Limb (tissue), 2 donors: Measurements from ENCODE around the gene LYL1.

Experiments used
- DNase-seq, 2 donors: peaks; one replicate each; pipeline ENCODE4 v3.0.0-alpha.2; 2016; ENCODE audit errors: extremely low spot score in 2 of 2

The LYL1 gene

DNA sequence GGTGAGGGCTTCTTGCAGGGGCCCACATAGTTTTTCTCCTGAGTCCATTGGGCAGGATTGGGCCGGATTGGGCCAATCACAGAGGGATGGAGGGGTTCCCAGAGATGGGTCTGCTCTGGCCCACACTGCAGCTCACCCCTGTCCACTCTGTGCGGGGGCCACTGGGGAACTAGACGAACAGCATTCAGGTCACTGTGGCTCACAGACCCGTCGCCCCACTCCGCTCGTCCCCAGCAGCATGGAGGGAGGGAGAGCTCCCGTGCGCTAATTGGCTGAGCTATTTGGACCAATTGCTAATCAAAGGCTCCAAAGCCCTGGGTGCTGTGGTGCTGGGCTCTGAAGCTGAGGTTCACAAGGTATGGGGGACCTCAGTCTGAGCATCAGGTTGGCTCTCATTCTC, 26.7 kb upstream of the LYL1 start:
- DNase-seq, result no peak

DNA sequence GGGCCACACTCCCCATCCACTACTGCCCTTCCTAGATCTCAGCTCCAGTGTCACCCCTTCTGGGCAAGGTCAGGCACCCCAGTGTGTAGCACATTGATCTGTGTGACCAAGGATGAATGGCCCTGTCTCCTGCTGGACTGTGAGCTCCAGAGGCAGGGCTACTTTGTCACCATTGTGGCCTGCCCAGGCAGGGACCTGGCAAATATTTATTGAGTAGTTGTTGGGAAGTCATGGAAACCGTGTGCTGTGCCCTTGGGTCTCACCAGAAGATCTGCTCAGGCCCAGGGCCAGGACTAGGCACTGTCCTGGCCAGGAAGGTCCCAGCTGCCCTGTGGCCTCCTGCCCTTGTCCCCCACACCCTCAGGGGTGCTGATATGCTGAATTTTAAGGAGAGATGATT, 25.9 kb upstream of the LYL1 start:
- DNase-seq, result no peak

GRCh38 chr19:13127811-13128575, 25.3 kb upstream of the LYL1 start:
- no peak for DNase-seq

- no peak for DNase-seq
These were observed 24.4 kb upstream of the LYL1 start for GRCh38 chr19:13127051-13127450.

- DNase-seq, result no peak
These were observed 20.6 kb upstream of the LYL1 start for GRCh38 chr19:13122980-13123957.

- DNase-seq, result no peak
These were observed 19.7 kb upstream of the LYL1 start for GRCh38 chr19:13122275-13122878.

GRCh38 chr19:13121551-13122274, 19.1 kb upstream of the LYL1 start:
- no peak for DNase-seq

- no peak for DNase-seq
These were observed 18.2 kb upstream of the LYL1 start for GRCh38 chr19:13120817-13121216.

GRCh38 chr19:13120031-13120430, 17.4 kb upstream of the LYL1 start:
- DNase-seq, result no peak

GRCh38 chr19:13119627-13120026, 17.0 kb upstream of the LYL1 start:
- DNase-seq, result no peak

GRCh38 chr19:13118424-13119193, 16.0 kb upstream of the LYL1 start:
- DNase-seq, result peak in 1 of 2 donors; percentile 71

DNA sequence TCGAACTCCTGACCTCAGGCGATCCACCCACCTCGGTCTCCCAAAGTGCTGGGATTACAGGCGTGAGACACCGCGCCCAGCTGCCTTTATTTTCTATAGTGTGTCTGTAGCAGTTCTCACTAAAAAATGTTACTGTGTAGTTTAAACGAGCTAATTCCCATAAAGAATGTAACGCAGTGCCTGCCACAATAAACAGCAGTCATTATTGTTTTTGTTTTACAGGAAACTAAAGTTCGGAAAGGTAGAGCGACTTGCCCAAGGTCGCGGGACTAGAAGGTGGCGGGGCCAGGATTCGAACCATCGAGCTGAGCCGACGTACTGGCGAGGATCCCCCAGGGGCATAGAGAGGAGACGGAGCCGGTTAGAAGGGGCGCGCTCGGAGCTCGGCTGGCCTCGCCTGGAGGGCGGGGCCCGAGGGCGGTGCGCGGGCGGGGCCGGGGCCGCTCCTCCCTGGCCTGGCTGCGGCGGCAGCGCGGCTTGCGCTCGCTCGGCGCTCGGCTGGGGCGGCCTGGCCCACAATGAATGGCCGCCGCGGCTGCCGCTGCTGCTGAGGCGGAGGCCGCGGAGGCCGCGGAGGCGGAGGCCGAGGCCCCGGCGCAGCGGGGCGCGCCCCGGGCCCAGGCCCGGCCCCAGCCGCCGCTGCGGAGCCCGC, 15.2 kb upstream of the LYL1 start, which contains the start of gene NACC1:
TSS of gene NACC1 (plus strand) at position 493 of the 652 bp plus-strand sequence. CDS start 16,944 bp downstream, outside the sequence.
- DNase-seq, result peak; percentile 93 to 95

- DNase-seq, result no peak
These were observed 14.6 kb upstream of the LYL1 start for GRCh38 chr19:13117176-13117771.

- peak; percentile 89 to 93 for DNase-seq
These were observed 13.9 kb upstream of the LYL1 start, which contains the start of gene TRMT1 for GRCh38 chr19:13116282-13117175. Gene TRMT1, minus strand, starts transcription at chr19:13116740. Its CDS starts 341 bp downstream, at chr19:13116399.

GRCh38 chr19:13115936-13116281, 13.3 kb upstream of the LYL1 start:
- no peak for DNase-seq

DNA sequence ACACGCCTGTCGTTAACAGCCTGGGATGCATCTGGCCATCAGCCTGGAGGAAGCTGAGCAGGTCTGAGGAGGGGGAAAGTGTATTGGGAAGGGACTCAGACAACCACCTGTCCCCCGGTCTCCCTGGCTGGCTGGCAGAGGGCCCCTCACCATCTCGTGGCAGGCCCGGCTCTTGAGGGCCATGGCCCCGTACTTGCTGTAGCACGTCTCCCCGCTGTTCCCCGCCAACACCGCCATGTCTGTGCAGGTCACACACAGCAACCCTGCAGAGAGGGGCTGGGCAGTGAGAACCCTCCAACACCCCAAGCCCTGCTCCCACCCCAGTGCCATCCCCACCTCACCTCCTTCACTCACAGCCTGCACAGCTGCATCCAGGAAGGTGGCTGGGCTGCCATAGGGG, 9.9 kb upstream of the LYL1 start:
- no peak for DNase-seq

DNA sequence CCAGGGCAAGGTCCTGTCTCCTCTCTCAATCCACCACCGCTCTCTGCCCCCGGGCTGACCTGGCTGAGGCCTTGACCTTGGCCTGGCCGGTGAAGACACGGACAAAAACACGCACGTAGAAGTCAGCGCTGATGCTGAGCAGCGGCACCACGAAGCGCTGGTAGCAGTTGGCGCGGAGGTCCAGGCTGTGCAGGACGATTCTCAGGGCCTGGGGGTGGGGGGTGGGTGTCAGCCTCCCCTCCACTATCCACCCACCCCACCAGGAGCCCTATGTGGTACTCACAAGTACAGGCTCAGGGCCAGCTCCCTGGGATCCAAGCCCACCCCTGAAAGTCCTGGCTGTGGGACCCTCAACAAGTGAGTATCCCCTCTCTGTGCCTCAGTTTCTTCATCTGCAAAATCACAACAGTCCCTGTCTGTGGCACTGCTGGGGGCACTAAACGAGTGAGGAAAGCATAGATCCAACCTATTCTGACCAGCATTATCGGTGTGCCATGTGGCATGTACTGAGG, 7.5 kb upstream of the LYL1 start:
- no peak for DNase-seq
